NCI-H2081 (cell line): ENCODE data around the gene RPS21.

ENCODE experiments used
- DNase-seq, 2 experiments: peaks; one replicate each; lab custom pipeline; 2025; lab: John Stamatoyannopoulos, UW

RPS21 gene

DNA sequence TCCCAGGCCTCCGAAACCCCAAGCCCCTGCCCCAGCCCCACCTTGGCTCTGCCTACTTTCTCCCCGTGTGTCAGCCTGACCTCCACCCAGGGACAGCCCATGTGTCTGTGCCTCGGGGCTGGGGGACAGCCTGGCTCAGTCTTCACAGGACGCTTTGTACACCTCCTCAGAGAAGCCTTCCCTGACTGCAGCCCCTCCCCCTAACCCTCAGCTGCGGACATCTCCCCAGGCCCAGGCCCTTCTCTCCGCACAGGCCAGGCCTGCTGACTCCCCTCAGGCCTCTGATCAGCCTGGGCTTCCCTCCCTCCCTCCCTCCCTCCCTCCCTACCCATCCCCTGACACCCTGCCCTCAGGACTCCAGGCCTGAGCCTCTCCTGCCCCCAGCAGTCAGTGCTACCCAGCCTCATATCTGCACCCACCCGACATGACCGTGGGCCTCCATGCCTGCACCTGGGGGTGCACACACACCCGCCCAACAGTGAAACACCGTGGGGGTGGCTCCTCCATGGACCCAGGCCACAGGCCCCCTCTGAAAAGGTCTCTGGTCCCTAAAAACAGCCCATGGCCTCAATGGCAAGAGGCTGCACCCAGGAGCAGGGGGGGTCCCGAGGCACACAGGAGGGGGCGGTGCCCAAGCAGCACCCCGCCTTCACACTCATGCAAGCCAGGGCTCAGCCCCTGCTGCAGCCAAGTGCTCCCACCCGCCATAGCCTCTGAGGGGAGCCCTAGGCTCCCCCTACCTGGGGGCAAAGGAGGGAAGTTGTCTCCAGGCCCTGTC lies 32.7 kb upstream of the RPS21 start:
- no peak for DNase-seq

DNA sequence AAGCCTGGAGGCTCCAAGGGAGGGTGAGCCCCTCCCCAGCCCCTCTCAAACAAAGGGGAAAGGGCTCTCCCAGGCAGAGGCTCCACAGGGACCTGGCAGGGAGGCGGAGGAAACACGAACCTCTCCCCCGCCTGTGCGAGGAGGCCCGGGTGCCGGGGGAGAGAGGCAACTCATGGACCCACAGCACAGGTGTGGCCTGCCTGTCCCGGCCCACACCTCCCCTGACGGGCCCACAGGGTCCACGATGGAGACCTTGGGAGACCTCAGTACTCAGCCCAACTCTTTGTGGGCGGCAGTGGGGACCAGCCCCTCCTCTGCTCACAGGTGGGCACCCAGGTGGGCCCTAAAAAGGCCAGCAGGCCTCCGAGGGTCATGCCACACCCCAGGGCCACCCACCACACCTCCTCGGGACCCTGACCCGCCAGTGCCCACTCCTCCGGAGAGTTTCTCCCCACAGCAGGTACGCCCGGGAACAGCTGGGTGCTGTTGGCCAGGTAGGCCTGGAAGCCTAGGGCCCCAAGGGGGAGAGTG lies 32.0 kb upstream of the RPS21 start:
- DNase-seq = no peak

DNA sequence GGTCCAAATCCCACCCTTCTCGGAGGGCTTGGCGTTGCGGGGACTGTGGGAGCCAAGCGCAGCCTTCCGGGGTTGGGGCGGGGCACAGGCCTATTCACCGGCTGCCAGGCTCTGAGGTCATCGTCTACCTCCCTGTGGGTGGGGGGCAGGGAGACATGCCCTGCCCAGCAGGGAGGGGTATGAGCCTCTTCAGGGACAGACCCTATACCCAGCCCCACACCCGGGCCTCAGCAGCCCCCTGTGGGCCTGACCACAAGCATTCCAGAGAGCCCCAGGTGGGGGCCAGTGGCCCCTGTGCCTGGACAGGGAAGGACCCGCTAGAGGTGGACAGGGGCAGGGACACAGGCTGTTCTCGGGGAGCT lies 31.4 kb upstream of the RPS21 start:
- DNase-seq = no peak

DNA sequence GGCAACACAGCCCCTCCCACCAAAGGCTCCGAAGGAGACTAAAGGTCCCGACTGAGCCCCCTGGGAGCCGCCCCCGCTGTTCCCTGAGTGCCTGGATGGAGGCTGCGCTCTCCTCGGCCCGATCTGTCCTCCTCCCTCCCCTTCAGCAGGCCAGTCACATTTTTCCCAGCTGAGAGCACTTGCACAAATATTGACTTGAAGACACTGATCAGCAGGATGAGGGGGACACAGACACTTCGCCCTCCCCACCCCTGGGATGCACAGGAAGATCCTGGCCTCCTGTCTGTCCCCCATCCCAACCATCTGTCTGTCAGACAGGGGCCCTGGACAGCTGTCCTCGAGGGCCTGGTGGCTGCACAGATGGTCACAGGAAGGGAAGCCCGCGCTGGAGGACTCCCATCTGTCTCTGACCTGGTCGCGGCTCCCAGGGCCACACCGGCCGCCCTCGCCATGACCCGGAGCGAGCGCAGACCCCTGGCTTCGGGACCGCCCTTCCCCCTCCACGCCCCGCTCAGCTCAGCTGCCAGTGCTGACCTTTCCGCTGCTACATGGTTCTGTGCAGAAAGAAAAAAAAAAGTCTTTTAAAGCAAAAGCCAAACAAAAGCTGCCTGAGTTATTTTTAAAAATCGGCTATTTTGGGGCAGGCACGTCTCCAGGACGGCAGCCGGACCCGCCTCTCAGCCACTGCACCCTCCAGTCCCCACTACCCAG lies 30.9 kb upstream of the RPS21 start:
- DNase-seq = no peak

DNA sequence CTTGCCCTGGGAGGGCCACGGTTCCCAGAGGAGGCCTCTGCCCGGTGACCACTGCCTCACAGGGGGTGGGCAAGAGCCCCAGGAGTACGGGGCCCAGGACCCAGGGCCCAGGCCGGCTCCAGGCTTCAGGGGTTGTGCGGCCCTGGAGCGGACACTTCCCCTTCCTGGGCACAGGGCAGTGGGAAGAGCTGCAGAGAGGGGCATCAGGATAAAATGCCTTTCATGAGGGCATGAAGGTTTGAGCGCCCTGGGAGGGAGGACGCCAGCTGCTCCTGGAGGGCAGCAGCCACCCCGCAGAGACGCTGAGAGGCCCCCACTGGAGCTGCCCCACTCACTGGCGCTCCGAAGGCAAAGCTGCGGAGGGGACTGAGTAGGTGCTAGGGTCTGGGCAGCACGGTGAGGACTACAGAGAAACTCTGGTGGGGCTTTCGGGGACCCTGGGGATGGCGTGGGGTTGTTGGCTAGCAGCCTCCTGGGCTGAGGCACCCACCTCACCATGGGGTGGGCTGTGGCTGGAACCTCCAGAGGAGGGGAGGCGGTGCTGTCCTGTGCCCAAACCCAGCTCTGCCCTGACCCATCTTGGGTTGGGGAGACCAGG lies 30.2 kb upstream of the RPS21 start:
- no peak for DNase-seq

DNA sequence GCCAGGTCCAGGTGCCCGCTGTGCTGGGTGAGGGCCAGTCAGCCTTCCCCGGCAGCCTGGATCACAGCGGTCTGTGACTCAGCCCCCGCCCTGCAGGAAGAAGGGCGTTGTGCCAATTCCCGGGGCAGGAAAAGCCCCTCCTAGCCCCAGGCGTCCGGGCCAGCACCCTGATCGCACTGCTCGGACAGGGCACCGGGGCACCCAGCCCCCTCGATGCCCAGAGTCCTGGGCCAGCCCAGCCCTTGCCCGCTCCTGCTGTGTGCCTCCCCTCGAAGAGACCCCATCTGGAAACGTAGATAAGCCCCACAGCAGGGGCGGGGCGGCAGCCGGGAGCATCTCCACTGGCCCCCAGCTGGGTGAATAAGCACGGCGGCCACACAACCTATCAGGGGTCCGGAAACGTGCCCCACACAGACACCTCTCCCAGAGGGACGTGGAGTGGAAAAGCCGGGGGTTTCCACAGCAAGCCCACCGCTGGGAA lies 29.7 kb upstream of the RPS21 start:
- no peak for DNase-seq

DNA sequence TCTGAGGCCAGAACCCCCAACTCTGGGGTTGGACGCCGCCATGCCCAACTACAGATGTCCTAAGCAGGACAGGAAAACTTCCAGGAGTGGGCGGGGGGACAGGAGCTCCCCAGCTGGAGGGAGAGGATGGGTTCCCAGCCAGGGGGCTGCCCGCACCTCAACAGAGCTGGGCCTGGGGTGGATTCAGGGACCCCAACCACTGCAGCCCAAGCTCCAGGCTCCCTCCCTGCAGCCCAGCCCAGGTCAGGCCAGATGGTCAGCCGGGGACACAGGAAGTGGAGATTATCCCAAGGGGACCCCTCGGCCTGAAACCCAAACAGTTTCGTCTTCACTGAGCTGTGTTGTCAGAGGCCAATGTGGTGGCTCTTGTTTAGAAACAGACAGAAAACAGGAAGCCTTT lies 29.2 kb upstream of the RPS21 start:
- no peak for DNase-seq

DNA sequence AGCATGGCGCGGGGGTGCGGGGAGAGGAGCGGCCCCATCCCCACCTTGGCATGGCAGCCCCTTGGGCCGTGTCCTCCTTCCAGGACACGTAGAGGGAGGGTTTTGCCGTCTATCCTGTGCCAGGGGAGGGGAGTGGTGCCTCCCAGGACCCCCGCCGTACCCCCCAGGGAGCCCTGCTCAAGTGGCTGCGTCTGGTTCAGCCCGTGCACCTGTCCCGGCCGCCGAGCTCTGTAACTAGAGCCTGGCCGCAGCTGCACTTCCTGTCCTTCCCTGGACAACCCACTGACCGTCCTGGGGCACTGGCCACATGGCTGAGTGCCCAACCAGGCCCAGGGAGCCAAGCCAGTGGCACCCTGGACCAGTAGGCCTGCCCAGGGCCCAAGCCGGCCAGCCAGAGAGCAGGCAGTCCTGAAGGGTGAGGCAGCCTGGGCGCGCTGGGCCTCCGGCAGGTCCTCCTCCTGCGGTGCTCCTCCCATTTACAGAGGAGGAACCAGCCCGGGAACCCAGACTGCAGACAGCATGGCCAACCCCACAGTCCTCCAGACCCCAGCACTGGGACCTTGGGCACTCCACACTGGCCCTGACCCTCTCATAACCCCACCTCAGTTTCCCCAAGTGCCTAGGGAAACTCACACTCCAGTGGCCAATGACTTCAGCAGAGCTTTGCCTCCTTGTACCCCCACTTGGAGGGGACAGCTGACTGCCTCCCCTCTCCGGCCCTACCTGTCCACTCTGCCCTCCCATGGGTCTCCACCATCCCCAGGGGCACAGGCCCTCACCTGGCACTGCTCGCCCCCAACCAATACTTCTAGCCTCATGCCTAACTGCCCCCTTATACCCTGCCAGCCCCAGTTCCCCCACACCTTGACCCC lies 28.5 kb upstream of the RPS21 start:
- DNase-seq = no peak

DNA sequence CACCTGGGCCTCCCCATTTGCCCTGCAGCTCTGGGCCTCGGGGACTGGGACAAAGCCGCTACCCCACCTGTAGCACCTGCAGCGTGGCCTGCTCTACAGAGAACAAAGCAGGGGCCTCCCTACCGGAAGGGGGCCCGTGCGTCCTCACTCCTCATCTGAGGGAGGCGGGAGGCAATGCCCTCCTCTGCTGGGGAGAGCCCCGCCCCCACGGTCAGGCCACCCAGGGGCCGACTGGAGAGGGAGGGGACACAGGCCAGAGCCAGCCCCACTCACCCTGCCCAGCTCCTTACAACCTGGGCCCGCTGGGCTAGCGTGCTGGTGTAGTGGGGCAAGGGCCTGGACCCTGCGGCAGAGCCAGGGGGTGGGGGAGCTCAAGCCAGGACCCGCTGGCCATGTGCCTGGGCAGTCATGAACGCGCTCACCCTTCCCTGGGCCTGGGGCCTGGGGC lies 27.8 kb upstream of the RPS21 start:
- DNase-seq = no peak

DNA sequence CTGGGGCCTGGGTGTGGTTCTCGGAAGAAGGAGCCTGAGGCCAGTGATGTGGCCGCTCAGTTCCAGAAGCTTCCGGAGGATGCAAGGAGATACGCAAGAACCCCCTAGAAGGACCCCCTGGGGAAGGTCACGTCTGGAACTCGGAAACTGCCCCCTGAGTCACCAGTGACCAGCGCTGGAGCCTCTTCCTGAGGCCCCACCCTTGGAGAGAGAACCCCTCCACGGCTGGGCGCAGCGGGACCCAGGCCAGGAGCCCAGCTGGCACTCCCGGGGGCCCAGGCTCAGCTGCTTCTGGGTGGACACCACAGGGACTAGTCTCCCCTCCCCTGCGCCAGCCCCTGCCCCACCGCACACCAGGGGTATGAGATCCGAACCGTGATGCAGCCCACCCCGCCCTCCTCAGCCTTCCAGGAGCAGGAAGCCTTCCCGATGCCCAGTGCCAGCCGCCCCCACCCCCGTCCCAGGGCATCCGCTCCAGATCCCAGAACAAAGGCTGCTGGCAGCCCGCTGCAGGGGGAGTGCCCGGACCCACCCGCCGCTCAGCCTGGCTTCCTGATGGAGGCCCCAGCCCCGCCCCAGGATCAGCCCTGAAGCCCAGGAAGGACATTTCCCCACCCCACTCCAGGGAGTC lies 27.3 kb upstream of the RPS21 start:
- no peak for DNase-seq

DNA sequence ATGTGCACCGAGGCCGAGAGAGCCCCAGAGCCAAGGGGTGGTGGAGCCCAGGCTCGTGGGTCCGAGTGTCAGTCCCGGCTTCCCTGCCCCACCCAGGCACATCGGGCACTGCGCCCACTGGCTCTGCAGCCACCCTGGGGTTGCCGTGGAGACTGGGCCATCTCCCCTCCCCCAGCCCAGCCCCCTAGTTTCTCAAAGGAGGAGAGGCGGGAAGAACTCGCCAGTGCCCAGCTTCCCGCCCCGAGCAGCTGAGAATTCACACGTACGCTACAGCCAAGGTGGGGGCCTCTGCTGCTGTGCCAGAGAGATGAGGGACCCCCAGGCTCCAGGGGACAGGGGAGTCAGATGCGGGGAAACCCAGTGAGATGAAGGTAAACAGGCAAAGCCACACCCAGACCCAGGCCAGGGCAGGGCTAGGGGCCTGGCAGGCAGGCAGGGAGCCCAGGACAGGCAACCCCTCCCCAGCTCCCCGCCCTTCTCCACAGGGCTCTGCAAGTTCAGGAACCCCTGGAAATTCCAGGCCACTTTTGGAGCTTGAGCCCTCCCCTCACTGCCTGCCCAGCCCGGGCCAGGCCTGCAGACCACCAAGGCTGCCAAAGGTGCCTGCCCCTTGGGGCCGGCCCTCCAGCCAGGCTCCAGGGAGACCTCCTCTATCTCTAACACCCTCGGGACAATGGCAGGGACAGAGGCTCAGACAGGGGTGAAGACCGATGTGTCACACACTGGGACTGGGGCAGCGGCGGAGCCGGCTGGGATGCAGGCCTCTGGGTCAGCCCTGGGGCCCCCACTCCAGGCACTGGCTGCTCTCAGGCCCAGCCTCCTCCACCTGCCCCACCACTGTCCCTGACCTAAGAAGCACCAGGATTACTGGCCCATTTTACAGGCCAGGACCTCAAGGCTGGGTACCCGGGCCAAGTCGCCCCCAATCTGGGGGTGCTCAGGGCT lies 25.8 kb upstream of the RPS21 start:
- DNase-seq = no peak

DNA sequence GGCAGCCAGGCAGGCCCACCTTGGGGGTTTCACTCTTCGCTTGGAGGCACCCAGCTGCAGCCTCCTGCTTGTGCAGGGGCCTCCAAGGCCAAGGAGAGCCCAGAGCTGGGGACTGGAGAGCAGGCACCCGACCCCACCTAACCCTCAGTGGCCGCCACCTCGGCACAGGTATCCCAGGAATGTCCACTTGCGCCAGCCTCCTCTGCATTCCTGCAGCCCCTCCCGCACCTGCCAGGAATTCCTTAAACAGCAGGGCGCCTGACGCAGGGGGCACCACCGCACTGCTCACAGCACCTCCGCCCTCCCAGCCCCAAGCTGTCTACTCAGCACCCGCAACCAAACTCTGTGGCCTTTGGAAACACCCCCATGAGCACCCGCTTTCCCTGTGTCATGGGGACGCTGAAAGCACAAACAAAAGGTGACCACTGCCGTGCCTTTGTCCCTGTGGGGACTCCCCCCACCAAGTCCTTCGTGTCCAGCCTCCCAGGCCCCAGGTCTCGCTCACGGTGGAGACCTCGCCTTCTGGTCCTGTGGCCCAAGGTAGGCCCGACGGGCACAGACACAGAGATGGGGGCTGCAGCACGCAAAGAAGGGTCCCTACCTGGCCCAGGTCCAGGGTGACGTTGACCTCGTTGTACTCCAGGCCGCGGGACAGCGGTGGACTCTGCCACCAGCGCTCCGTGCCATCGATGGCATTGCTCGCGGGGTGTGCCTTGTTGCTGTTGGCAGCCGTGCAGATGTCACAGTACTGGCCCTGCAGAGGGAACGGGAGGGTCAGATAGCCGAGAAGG lies 24.9 kb upstream of the RPS21 start:
- DNase-seq = no peak

DNA sequence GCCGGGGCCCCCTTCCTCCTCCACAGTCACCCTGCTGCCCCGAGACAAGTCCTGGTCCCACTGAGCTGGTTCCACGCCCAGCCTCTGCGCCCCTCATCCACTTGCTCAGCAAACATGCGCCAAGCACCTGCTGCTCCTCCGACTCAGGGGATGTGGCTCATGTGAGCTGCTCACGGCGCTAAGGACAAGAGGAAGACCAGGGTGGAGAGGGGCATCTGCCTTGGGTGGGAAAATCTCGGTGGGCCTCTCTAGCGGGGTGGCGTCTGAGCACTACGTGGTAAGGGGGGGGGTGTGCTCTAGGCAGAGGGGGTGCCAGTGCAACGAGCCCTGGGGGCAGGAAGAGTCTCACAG lies 24.3 kb upstream of the RPS21 start:
- DNase-seq = no peak

DNA sequence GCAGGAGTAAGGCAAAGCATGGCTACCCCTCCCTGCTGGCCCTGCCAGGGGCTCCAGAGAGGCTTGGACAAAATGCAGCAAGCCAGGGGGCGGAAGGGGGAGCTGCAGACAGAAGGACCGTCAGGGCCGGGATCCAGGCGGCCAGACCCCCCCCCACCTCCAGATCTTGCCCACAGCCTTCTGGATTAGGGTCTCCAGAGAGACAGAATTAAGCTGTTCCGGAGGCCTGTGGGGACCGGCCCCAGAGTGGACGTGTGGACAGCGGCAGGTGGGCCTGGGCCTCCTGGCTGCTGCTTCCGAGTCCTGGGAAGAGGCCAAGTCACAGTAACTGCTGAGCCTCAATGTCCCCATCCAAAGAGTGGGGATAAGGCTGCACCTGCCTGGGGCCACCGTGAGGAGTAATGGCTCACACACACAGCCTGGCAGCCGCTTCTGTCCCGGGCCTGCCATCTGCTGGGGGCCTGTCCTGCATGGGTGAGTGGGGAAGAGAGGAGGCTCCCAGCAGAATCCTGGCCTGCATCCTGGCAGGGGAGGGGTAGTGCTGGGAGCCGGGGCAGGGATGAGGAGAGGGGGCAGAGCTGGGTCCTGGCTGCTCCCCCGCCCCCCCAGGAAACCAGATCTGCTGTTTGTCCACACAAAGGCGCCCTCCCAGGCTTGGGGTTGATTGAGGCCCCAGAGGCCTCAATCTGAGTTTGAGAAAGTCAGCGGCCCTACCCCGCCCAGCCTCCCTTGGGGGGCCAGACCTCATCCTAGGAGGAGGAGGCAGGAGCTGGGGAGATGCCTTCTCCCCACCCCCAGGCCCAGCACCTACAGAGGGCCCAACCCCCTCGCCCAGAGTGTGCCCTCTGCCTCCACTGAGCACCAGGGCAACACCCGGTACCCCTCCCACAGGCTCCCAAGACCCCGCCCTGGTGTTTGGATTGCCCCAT lies 23.6 kb upstream of the RPS21 start:
- DNase-seq = no peak

DNA sequence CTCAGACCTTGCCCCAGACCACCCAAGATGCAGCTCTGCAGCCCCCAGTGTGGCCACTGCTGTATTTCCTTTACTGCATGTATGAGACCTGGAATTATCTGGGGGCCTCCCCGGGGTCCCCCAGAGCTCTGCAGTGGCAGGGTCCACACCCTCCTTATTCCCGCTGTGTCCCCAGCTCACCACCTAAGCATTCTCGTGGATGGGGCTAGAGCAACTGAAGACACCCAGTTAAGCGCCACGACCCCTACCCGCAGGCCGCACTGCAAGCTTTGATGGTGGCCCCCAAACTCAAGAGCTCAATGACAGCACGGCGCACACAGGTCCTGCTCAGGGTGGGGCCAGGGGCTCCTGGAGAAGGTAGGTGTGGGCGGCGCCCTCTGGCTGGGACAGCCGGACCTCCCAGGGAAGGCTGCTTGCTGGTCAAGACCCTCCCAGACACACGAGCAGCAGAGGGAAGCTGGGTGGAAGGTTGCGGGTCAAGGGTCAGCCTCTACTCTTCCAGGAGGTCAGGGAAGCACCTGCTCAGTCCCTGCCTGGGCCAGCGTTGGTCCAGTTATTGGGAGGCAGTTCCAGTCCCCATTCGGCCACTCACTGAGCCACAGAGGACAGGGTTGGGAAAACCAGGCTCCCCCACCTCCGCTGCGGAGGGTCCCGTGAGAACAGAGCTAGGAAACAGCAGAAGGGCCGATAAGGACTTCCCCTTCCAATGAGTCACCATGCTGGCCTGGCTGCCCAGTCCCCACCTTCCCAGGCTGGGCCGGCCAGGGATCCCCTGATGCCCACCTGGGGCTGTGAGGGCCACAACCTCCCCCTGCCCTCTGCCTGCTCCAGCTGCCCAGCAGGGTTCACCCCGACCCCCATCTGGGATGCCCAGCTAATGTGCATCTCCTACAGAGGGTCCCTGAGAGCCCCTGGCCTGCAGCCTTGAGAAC lies 22.7 kb upstream of the RPS21 start:
- DNase-seq = no peak

DNA sequence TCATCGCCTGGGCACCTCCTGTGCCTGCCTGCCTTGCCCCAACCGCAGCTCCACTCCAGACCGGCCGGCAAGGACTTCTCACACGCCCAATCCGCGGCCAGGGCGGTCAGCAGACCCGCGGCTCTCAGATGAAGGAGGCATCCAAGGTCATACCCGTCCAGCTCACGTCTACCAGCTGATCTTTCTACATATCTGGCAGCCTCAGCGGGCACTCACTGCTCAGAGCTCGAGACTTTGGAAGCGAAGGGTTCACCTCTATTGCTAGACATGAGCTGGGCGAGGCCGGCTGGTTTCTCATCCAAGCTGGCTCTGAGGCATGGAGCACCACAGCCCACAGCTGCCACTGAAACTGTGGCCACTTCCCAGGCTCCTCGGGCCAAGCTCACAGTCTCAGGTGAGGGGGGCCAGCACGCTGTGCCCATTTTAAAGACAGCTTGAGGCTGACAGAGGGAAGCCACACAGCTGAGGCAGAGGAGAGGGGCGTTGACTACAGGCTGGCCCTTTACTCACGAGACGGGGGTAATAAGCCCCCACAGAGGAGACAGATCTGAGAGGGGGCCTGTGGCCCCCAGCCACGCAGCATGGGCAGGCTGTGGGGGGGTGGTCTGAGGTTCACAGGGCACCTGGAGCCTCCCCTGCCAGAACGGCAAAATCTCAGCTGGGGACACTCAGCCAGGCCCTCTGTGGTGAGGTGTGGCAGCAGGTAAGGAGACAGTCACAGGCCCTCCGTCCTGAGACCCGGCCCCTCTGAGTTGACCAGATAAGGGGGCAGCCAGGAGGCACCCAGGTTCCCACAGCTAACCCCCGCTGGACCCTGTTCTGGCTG lies 21.8 kb upstream of the RPS21 start:
- no peak for DNase-seq
